HEK293 (cell line): ENCODE measurements around the gene TPD52L1.

Source experiments
- CTCF ChIA-PET: fragments of 350-600 bp; formaldehyde crosslinking; extraction: SDS; loops from one replicate; lab custom pipeline; 2021; ENCODE audit warnings: antibody characterized with exemption; lab: Yijun Ruan, JAX
- POLR2A ChIA-PET: fragments of 300-600 bp; formaldehyde crosslinking; extraction: SDS; loops from one replicate; lab custom pipeline; 2020; ENCODE audit warnings: antibody characterized with exemption, inconsistent platforms; lab: Yijun Ruan, JAX
- H3K27ac ChIP-seq: fragments of 200-500 bp; sonication (Bioruptor generic); 2 replicates; pipeline ENCODE4 v1.5.1; 2014; ENCODE audit warnings: low read depth, low read length, control low read depth, inconsistent platforms; ENCODE audit errors: extremely low read depth
- H3K36me3 ChIP-seq, 2 experiments: fragments of 200-500 bp in 1 of 2; sonication (Bioruptor generic) in 1 of 2; 1 replicate in 1 of 2; 2 replicates in 1 of 2; pipeline ENCODE4 v1.5.1; 2014 to 2017; ENCODE audit warnings: inconsistent platforms in 2 of 2, low read length in 2 of 2; ENCODE audit not compliant: control insufficient read depth in 2 of 2, insufficient read depth in 1 of 2
- H3K4me1 ChIP-seq: fragments of 200-500 bp; sonication (Bioruptor generic); 2 replicates; pipeline ENCODE4 v1.5.1; 2014; ENCODE audit warnings: mild to moderate bottlenecking, low read length, inconsistent platforms; ENCODE audit not compliant: control insufficient read depth, insufficient read depth
- H3K4me3 ChIP-seq: 2 replicates; pipeline ENCODE4 v1.5.1; 2011; ENCODE audit warnings: low read depth, mild to moderate bottlenecking, control low read depth, low read length, moderate library complexity
- H3K9me3 ChIP-seq: fragments of 200-500 bp; sonication (Bioruptor generic); 2 replicates; pipeline ENCODE4 v1.5.1; 2014; ENCODE audit warnings: low read depth, low read length, inconsistent platforms; ENCODE audit not compliant: control insufficient read depth, insufficient read depth
- GLI2 ChIP-seq: fragments of 450-650 bp; formaldehyde crosslinking; IDR thresholded peaks from 2 replicates; pipeline ENCODE4; 2017; ENCODE audit warnings: missing biosample characterization, missing genetic modification characterization, low read depth, borderline replicate concordance
- HOXD13 ChIP-seq: sonication (generic); formaldehyde crosslinking; IDR thresholded peaks from 2 replicates; pipeline ENCODE4 v1.8.0; 2022; ENCODE audit warnings: missing genetic modification reagents, borderline replicate concordance
- SCRT2 ChIP-seq: fragments of 450-650 bp; formaldehyde crosslinking; IDR thresholded peaks from 2 replicates; pipeline ENCODE4 v1.5.1; 2016; ENCODE audit warnings: missing biosample characterization, missing genetic modification characterization
- TCF7L2 ChIP-seq: IDR thresholded peaks from 2 replicates; pipeline ENCODE4 v1.6.1; 2011; ENCODE audit warnings: low read depth, mild to moderate bottlenecking, inconsistent platforms, low read length, moderate library complexity, borderline replicate concordance
- ZBTB48 ChIP-seq: fragments of 450-650 bp; formaldehyde crosslinking; IDR thresholded peaks from 2 replicates; pipeline ENCODE4 v1.5.1; 2016; ENCODE audit warnings: missing biosample characterization, missing genetic modification characterization
- ZFP41 ChIP-seq: fragments of 450-650 bp; formaldehyde crosslinking; IDR thresholded peaks from 2 replicates; pipeline ENCODE4 v1.5.1; 2016; ENCODE audit warnings: missing biosample characterization, missing genetic modification characterization, borderline replicate concordance
- ZNF121 ChIP-seq: fragments of 450-650 bp; formaldehyde crosslinking; IDR thresholded peaks from 2 replicates; pipeline ENCODE4 v1.5.1; 2016; ENCODE audit warnings: missing biosample characterization, missing genetic modification characterization
- ZNF155 ChIP-seq: fragments of 450-650 bp; formaldehyde crosslinking; IDR thresholded peaks from 2 replicates; pipeline ENCODE4 v1.5.1; 2016; ENCODE audit warnings: missing biosample characterization, missing genetic modification characterization
- ZNF169 ChIP-seq: fragments of 450-650 bp; formaldehyde crosslinking; IDR thresholded peaks from 2 replicates; pipeline ENCODE4 v1.5.1; 2016; ENCODE audit warnings: missing biosample characterization, missing genetic modification characterization
- ZNF302 ChIP-seq: fragments of 450-650 bp; formaldehyde crosslinking; IDR thresholded peaks from 2 replicates; pipeline ENCODE4 v1.5.1; 2016; ENCODE audit warnings: missing biosample characterization, missing genetic modification characterization, low read depth
- ZNF600 ChIP-seq: fragments of 450-650 bp; formaldehyde crosslinking; IDR thresholded peaks from 2 replicates; pipeline ENCODE4 v1.5.1; 2016; ENCODE audit warnings: missing biosample characterization, missing genetic modification characterization
- ZNF610 ChIP-seq: fragments of 450-650 bp; formaldehyde crosslinking; IDR thresholded peaks from 2 replicates; pipeline ENCODE4 v1.5.1; 2016; ENCODE audit warnings: missing biosample characterization, missing genetic modification characterization, borderline replicate concordance
- ZNF623 ChIP-seq: fragments of 450-650 bp; formaldehyde crosslinking; IDR thresholded peaks from 2 replicates; pipeline ENCODE4 v1.5.1; 2016; ENCODE audit warnings: missing biosample characterization, missing genetic modification characterization
- ZNF701 ChIP-seq: fragments of 450-650 bp; formaldehyde crosslinking; IDR thresholded peaks from 2 replicates; pipeline ENCODE4 v1.5.1; 2016; ENCODE audit warnings: missing biosample characterization, missing genetic modification characterization
- ZNF747 ChIP-seq: fragments of 450-650 bp; formaldehyde crosslinking; IDR thresholded peaks from 2 replicates; pipeline ENCODE4 v1.5.1; 2016; ENCODE audit warnings: missing biosample characterization, missing genetic modification characterization
- TF ChIP-seq, protein P1 (sequence below): fragments of 450-650 bp; formaldehyde crosslinking; IDR thresholded peaks from 2 replicates; pipeline ENCODE4 v1.5.1; 2016; ENCODE audit warnings: missing biosample characterization, missing genetic modification characterization
- TF ChIP-seq, protein P2 (sequence below): fragments of 450-650 bp; formaldehyde crosslinking; IDR thresholded peaks from 2 replicates; pipeline ENCODE4 v1.5.1; 2016; ENCODE audit warnings: missing biosample characterization, missing genetic modification characterization
- TF ChIP-seq, protein P3 (sequence below): fragments of 450-650 bp; formaldehyde crosslinking; IDR thresholded peaks from 2 replicates; pipeline ENCODE4 v1.5.1; 2016; ENCODE audit warnings: missing biosample characterization, missing genetic modification characterization
- TF ChIP-seq, protein P4 (sequence below): fragments of 450-650 bp; formaldehyde crosslinking; IDR thresholded peaks from 2 replicates; pipeline ENCODE4 v1.5.1; 2017; ENCODE audit warnings: missing biosample characterization, missing genetic modification characterization

The TPD52L1 gene

DNA sequence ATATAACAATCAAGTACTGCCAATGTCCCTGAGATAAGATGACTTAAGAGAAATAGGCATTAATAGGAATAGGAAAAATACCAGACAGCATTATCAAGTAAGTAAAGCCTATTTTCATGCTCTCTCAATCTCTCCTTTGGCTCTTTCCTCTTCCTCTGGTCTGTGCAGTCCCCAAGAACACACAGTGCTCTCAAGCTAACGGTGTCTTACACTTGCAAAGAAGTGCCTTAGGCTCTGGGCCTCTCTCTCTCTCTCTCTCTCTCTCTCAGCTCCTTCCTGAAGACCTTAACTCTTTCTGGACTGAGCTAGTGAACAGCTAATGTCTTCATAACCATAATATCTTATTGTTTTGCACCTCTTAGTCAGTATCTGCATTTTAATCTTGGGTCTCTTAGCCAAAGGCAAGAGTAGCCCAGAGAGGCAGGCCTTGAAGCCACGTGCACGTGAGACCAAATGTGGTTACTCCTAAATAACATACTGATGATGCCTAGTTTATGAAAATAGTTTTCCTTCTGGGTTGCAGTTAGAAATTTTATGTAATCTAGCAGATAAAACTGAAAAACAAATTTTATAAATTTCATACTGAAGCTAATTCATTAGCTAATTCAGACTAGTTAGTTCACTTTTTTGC is 70.8 kb downstream of the TPD52L1 start:
- H3K27ac ChIP-seq: no peak overlapping the region
- H3K36me3 ChIP-seq: peaks cover 0 to 3% of the 10 kb centered on the region in 2 experiments; a peak in 1 of 3 replicates
- CTCF ChIA-PET: interaction anchor here (0.6 kb wide), 1 partner anchor 804 kb away, joined by 3 read pairs; no protein-coding TSS in a partner anchor
- no peak for TF ChIP-seq TCF7L2
- TF ChIP-seq ZNF302 (tag by site-specific recombination): no peak
- TF ChIP-seq ZBTB48: no peak
- TF ChIP-seq GLI2 (tag by site-specific recombination): no peak
- TF ChIP-seq, protein P1, sequence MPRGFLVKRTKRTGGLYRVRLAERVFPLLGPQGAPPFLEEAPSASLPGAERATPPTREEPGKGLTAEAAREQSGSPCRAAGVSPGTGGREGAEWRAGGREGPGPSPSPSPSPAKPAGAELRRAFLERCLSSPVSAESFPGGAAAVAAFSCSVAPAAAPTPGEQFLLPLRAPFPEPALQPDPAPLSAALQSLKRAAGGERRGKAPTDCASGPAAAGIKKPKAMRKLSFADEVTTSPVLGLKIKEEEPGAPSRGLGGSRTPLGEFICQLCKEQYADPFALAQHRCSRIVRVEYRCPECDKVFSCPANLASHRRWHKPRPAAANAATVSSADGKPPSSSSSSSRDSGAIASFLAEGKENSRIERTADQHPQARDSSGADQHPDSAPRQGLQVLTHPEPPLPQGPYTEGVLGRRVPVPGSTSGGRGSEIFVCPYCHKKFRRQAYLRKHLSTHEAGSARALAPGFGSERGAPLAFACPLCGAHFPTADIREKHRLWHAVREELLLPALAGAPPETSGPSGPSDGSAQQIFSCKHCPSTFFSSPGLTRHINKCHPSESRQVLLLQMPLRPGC: no peak
- TF ChIP-seq ZNF623 (tag by site-specific recombination): no peak
- no peak for TF ChIP-seq ZNF701 (tag by site-specific recombination)
- TF ChIP-seq ZFP41 (tag by site-specific recombination): no peak
- TF ChIP-seq, protein P2, sequence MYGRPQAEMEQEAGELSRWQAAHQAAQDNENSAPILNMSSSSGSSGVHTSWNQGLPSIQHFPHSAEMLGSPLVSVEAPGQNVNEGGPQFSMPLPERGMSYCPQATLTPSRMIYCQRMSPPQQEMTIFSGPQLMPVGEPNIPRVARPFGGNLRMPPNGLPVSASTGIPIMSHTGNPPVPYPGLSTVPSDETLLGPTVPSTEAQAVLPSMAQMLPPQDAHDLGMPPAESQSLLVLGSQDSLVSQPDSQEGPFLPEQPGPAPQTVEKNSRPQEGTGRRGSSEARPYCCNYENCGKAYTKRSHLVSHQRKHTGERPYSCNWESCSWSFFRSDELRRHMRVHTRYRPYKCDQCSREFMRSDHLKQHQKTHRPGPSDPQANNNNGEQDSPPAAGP: no peak
- TF ChIP-seq SCRT2 (tag by site-specific recombination): no peak
- TF ChIP-seq, protein P3, sequence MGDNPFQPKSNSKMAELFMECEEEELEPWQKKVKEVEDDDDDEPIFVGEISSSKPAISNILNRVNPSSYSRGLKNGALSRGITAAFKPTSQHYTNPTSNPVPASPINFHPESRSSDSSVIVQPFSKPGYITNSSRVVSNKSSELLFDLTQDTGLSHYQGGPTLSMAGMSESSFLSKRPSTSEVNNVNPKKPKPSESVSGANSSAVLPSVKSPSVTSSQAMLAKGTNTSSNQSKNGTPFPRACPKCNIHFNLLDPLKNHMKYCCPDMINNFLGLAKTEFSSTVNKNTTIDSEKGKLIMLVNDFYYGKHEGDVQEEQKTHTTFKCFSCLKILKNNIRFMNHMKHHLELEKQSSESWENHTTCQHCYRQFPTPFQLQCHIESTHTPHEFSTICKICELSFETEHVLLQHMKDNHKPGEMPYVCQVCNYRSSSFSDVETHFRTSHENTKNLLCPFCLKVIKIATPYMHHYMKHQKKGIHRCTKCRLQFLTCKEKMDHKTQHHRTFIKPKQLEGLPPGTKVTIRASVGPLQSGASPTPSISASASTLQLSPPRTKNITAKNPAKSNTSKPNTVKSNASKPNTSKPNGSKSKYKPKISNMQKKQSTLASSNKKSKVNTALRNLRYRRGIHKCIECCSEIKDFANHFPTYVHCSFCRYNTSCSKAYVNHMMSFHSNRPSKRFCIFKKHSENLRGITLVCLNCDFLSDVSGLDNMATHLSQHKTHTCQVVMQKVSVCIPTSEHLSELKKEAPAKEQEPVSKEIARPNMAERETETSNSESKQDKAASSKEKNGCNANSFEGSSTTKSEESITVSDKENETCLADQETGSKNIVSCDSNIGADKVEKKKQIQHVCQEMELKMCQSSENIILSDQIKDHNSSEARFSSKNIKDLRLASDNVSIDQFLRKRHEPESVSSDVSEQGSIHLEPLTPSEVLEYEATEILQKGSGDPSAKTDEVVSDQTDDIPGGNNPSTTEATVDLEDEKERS (tag by site-specific recombination): no peak
- no peak for TF ChIP-seq ZNF155 (tag by site-specific recombination)
- no peak for TF ChIP-seq ZNF169 (tag by site-specific recombination)
- no peak for TF ChIP-seq ZNF747 (tag by site-specific recombination)
- no peak for TF ChIP-seq ZNF121 (tag by site-specific recombination)
- TF ChIP-seq ZNF610 (tag by site-specific recombination): no peak
- no peak for TF ChIP-seq HOXD13 (CRISPR knock-in tag)
- TF ChIP-seq ZNF600 (tag by site-specific recombination): no peak
- TF ChIP-seq, protein P4, sequence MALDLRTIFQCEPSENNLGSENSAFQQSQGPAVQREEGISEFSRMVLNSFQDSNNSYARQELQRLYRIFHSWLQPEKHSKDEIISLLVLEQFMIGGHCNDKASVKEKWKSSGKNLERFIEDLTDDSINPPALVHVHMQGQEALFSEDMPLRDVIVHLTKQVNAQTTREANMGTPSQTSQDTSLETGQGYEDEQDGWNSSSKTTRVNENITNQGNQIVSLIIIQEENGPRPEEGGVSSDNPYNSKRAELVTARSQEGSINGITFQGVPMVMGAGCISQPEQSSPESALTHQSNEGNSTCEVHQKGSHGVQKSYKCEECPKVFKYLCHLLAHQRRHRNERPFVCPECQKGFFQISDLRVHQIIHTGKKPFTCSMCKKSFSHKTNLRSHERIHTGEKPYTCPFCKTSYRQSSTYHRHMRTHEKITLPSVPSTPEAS (tag by site-specific recombination): no peak
- H3K4me1 ChIP-seq: no peaks in the 10 kb centered on the region
- POLR2A ChIA-PET: interaction anchor here (0.7 kb wide), 1 partner anchor 74 kb away, joined by 3 read pairs; no protein-coding TSS in a partner anchor
- no peak overlapping the region for H3K4me3 ChIP-seq
- no peaks in the 10 kb centered on the region for H3K9me3 ChIP-seq
